CD4-positive, alpha-beta T cell treated with Interleukin-6 at 100 ng/mL for 8 hours (primary cell): Measurements from ENCODE around the gene HNF4A.
A peak's percentile ranks its signal among the peaks of the same experiment; 100 is the strongest.
"Not testable (repeated sequence)": the region's sequence is repeated elsewhere in the genome, so short reads cannot be mapped to it uniquely, and the experiment has no call there.

Experiments
- DNase-seq: peaks from one replicate; pipeline ENCODE4 v3.0.0-alpha.2; 2020; ENCODE audit warnings: mixed read lengths, low spot score

Gene HNF4A

DNA sequence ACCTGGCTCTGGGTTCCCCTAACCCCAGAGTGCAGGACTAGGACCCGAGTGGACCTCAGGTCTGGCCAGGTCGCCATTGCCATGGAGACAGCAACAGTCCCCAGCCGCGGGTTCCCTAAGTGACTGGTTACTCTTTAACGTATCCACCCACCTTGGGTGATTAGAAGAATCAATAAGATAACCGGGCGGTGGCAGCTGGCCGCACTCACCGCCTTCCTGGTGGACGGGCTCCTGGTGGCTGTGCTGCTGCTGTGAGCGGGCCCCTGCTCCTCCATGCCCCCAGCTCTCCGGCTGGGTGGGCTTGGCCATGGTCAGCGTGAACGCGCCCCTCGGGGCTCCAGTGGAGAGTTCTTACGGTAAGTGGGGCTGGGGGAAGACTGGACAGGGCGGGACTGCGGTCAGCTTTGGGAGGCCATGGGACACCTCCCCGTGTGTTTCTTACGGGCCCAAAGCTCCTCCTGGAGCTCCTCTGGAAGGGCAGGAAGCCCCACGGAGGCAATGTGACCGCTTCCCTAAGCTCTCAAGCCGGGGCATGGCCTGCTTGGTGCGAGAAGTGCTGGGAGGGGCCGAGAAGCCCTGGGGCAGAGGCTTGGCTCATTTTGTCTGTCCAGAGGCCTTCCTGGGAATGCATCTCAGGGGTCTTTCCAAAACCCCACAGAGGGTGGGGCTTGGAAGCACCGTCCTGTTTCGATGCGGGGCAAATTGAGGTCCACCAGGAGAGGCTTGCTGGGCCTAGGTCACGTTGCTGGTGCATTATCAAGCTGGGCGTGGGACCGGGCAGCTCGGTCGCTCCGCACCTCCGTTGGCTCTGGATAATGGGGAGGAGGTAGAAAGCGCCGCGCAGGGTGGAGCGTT lies at the start of gene HNF4A:
TSS of gene HNF4A (plus strand) at position 202 of the 855 bp plus-strand sequence. CDS start at position 308, 106 bp downstream.
- DNase-seq: no peak

- no peak for DNase-seq
These were observed 48.6 kb upstream of the HNF4A start for GRCh38 chr20:44306927-44307326.

- no peak for DNase-seq
These were observed 45.5 kb upstream of the HNF4A start for GRCh38 chr20:44309763-44310663.

DNA sequence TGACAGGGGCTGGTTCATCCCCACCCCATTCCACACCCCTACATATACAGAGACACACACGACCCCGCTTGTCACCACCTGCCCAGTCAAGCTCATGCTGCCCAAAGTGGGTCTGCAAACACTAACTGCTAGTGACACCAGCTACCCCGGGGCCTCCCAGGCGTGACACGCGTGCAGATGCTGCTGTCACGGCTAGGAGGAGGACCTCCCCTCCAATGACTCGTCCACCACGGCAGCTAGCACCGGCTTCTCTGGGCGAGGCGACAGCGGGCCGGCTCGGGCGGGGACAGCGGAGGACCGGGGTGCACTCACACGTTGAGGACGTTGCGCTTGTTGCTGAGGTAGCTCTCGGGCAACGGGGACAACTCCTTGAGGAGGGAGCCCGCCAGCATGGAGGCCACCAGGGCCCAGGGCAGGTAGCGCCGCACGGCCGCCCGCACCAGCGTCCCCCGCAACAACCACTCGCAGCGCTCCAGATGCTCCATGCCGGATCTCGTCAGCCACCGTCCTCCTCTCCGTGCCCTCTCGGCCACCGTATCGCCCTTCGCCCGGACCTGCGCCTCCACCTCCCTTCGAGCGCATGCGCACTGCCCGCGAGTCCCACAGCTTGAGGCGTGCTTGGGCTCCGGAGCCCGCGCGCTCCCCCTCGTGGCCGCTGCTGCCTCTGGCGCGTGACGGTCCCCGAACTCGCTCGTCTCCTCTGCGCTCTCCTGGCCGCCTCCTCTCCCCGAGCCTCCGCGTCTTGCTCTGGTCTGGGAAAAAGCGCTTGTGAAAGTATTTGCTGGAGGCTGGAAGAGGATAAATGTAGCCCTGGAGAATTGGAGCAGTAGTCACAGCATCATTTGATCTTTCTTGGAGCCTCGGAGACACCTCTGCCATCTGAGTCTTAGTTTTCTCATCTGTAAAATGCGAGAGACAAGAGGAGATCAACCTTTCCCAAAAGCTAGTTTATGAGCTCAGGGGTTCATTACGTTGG lies 44.5 kb upstream of the HNF4A start, which contains the start of gene FITM2:
TSS of gene FITM2 (minus strand) at position 539 of the 976 bp plus-strand sequence. CDS start at position 485, 54 bp downstream.
- peak; percentile 98 for DNase-seq

- no peak for DNase-seq
These were observed 40.6 kb upstream of the HNF4A start for GRCh38 chr20:44314870-44315269.

DNA sequence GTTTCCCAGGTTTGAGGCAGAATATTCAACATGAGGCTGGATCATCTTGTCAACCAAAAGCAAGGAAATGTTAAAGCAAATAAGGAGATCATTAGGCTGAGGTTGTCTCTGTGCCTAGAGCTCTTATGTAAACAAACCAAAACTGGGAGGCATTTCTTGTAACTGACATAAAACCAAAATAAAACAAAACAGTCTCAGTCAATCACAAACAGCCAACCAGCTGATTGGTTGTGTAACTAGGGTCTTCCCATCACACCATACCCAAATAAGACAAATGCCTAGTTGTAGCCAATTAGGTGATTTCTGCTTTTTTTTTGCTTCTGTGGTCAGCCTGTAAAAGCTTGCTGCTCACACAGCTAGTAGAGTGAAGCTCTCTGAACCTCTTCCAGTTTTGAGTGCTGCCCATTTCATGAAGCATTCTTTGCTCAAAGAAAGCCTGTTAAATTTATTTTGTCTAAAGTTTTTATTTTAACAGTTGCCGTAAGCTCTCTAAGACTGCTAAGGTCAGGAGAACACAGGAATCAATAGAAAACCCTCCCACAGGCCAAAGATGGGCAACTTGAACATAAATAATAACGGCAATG lies 35.6 kb upstream of the HNF4A start:
- no peak for DNase-seq

DNA sequence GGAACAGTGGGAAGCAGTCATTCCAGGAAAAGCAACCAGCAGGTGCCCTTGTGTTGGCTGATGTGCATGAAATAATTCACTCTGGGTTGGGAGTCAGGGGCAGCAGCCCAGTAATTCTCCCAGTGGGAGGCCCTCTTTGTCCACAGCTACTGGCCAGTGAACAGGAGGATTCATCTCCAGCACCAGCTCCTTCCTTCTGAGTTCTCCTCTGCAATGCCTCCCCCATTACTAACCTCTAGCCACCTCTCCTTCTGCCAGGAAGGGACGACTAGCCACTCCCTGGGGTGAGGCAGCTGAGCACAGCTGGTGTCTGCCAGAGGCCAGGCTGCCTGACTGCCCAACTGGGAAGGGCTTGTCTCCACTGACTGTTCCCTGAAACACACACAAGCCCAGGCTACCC lies 31.2 kb upstream of the HNF4A start:
- DNase-seq: no peak

DNA sequence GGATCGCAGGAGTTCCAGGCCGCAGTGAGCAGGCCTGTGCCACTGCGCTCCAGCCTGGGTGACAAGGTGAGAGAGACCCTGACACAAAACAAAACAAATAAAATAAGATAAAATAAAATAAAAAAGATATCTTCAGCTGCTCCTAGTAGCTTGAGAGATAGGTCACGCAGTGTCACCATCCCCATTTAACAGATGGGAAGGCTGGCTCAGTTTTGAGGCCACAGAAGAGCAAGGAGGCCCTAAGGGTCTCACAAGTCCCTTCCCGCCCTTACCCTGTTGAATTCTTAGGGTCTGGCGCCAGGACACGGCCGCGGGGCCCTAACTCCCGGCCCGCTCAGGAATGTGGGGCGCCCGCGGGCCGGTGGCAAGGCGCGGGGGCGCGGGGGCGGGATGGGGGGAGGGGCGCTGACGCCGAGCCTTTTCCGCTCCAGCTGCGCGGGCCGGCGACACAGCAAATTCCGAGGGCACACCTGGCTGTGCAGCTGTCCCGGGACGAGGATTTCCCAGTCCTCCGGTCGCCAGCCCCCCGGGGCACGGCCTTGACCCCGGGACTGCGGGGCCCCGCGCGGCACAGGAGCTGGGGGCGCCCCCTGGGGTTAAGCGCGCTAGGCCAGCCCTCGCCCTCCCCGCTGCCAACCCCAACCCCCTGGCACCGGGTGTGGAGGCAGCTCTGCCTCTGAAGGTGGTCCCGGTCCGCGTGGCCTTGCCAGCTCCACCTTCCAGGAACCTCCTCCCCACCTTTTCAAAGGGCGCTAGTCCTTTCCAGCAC lies 28.9 kb upstream of the HNF4A start:
- no peak for DNase-seq

DNA sequence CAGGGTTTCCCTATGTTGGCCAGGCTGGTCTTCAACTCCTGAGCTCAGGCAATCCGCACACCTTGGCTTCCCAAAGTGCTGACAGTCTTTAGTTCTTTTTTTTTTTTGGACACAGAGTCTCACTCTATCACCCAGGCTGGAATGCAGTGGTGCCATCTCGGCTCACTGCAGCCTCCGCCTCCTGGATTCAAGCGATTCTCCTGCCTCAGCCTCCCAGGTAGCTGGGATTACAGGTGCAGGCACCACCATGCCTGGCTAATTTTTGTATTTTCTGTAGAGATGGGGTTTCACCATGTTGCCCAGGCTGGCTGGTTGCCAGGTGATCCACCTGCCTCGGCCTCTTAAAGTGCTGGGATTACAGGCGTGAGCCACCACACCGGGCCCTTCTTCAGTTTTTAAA lies 27.8 kb upstream of the HNF4A start:
- DNase-seq: not testable (repeated sequence)

- DNase-seq: no peak
These were observed 27.1 kb upstream of the HNF4A start for GRCh38 chr20:44328428-44328827.

DNA sequence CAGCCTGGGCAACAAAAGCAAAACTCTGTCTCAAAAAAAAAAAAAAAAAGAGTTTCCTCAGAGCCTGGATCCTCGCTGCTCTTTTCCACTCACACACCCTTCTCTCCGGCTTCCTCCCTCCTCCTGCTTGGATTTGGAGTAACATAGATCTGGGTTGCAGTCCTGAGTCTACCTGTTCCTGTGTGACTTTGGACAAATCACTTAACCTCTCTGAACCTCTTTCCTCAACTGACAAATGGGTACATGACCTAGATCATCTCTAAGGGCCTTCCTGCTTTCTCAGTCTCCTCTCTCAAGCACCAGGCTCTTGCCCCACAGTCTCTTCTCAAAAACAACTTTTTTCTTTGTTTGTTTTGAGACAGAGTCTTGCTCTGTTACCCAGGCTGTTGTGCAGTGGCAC lies 24.3 kb upstream of the HNF4A start:
- DNase-seq: no peak

DNA sequence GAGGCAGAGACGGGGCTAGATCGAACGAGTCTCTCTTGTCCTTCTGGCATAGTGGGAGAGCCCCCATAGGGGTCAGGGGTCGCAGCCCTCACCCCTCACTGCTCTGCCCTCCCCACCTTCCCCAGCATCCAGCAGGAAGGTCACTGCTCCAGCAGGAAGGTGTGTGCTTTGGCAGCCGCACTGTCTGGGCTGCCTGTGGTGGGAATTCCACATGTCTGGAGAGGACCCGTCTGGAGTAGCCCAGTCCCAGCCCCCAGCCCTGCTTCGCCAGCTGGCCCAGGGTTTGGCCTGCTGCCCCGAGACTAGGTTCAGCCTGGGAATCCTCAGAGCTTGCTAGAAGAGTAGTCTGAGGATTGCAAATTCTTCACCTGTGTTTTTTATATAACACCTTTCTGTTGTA lies 21.2 kb upstream of the HNF4A start:
- DNase-seq: no peak

DNA sequence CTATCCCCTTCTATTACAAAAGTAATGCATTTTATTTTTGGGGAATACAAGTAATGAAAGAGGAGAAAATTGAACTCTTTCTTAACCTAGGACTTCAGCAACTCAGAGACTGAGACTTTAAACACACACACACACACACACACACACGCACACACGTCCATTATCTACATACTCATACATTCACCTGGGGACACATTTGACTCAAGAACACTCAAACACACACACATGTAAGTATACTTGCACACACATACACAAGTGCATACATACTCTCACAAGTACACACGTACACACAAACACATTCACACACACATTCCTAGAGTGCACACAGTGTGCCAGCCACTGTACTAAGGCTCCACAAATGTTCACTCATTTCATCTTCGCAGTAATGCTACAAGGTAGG lies 20.8 kb upstream of the HNF4A start:
- DNase-seq: no peak

GRCh38 chr20:44335675-44336074 lies 19.8 kb upstream of the HNF4A start:
- no peak for DNase-seq

GRCh38 chr20:44336086-44336485 lies 19.4 kb upstream of the HNF4A start:
- no peak for DNase-seq

GRCh38 chr20:44336725-44337380 lies 18.6 kb upstream of the HNF4A start, which contains the start of gene R3HDML:
Gene R3HDML (plus strand): TSS chr20:44337043. CDS start chr20:44337158, 115 bp downstream.
- DNase-seq: no peak

DNA sequence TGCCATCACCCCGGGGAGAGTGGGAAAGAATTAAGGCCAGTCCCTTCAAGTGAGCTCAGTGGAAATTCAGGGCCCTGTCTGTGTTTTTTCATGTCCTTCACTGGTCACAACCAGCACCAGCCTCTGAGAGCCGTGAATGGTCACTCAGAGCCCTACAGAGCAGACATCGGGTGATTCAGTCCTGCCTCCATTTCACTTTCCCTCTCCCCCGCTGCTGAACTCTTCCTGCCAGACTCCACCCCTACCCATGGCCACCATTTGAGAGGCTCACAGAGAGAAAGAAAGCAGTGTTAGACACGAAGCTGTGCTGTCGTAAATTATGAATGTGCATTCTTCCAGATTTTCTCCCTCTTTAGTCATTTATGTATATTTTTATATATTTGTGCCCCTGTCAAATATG lies 13.3 kb upstream of the HNF4A start:
- DNase-seq: no peak

- DNase-seq: no peak
These were observed 12.3 kb upstream of the HNF4A start for GRCh38 chr20:44343162-44343675.

DNA sequence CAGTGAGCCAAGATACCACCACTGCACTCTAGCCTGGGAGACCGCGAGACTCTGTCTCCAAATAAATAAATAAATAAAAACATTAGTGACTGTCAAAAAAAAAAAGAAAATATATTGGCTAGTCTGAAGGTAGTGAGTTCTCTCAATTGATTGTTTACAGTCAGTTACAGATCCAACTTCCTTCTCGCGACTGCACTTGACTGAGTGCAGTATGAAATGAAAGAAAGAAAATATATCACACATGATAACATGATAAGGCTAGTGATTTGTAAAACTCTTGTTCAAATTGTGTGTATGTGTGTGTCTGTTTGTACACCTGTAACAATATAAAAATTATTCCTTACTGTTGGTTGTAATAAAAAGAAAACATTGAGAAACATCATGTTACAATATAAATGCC lies 10.8 kb upstream of the HNF4A start:
- no peak for DNase-seq

DNA sequence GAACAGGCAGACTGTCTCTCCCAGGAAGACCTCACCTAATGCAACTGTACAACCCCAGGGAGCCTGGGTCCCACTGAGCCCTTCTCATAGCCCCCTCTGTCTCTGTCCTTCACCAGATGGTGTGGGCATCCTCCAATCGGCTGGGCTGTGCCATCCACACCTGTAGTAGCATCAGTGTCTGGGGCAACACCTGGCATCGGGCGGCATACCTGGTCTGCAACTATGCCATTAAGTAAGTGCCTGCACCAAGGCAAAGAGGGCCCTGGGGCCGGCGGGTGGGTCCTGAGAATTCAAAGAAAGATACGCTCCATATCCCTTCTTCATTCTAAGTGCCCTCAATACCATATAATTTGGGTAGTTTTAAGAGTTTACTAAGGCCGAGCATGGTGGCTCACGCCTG lies 10.4 kb upstream of the HNF4A start:
- no peak for DNase-seq
